Fibroblast of skin of scalp (primary cell): ENCODE data around the gene FSD1L. TPM values are rescaled to one million over a fixed set of nuclear protein-coding genes. Genes with fewer than 3 reads are reported as not detected.

Experiments used
- DNase-seq: peaks from one replicate; pipeline ENCODE4 v3.0.0-alpha.2; 2013
- polyA plus RNA-seq, 2 experiments: library from polyadenylated mRNA; unstranded; fragments of 120-200 nt; gene quantifications; one replicate each; pipeline ENCODE4 v1.2.1, GENCODE V29; 2013; ENCODE audit not compliant: insufficient read length in 2 of 2

The FSD1L gene
- polyA plus RNA-seq (2013, experiment 1 of 2; ENCODE audit: insufficient read length): 3.6 TPM
- polyA plus RNA-seq (2013, experiment 2 of 2; ENCODE audit: insufficient read length): 3.6 TPM

GRCh38 chr9:105447814-105448812 is at the start of gene FSD1L:
TSS of gene FSD1L (plus strand) at chr9:105448034. CDS start at chr9:105448221, 187 bp downstream.
- DNase-seq: peak; percentile 92

GRCh38 chr9:105399117-105399516 is 48.7 kb upstream of the FSD1L start:
- no peak for DNase-seq

GRCh38 chr9:105401651-105402050 is 46.2 kb upstream of the FSD1L start:
- DNase-seq: peak; percentile 22

GRCh38 chr9:105403552-105404248 is 44.1 kb upstream of the FSD1L start:
- DNase-seq: no peak

GRCh38 chr9:105405514-105406131 is 42.2 kb upstream of the FSD1L start:
- DNase-seq: peak; percentile 13

GRCh38 chr9:105406369-105406768 is 41.5 kb upstream of the FSD1L start:
- no peak for DNase-seq

- DNase-seq: peak; percentile 57
Observed at GRCh38 chr9:105413525-105413924, 34.3 kb upstream of the FSD1L start.

- peak; percentile 54 for DNase-seq
Observed at GRCh38 chr9:105414947-105415661, 32.7 kb upstream of the FSD1L start.

- no peak for DNase-seq
Observed at GRCh38 chr9:105415662-105415980, 32.2 kb upstream of the FSD1L start.

GRCh38 chr9:105416840-105417239 is 31.0 kb upstream of the FSD1L start:
- DNase-seq: no peak

GRCh38 chr9:105418588-105419500 is 29.0 kb upstream of the FSD1L start:
- no peak for DNase-seq

- DNase-seq: no peak
Observed at GRCh38 chr9:105419816-105420597, 27.8 kb upstream of the FSD1L start.

- DNase-seq: no peak
Observed at GRCh38 chr9:105421154-105421553, 26.7 kb upstream of the FSD1L start.

- DNase-seq: no peak
Observed at GRCh38 chr9:105421864-105422263, 26.0 kb upstream of the FSD1L start.

- DNase-seq: peak; percentile 32
Observed at GRCh38 chr9:105425816-105426433, 21.9 kb upstream of the FSD1L start.

GRCh38 chr9:105426657-105427056 is 21.2 kb upstream of the FSD1L start:
- DNase-seq: no peak

GRCh38 chr9:105431424-105432246 is 16.2 kb upstream of the FSD1L start:
- DNase-seq: no peak

- no peak for DNase-seq
Observed at GRCh38 chr9:105432247-105432842, 15.5 kb upstream of the FSD1L start.

- no peak for DNase-seq
Observed at GRCh38 chr9:105435453-105435852, 12.4 kb upstream of the FSD1L start.
